HG03064 (cell line): Measurements from ENCODE around the gene ZNF692.
"Not testable (repeated sequence)": the region's sequence is repeated elsewhere in the genome, so short reads cannot be mapped to it uniquely, and the experiment has no call there.

Experiments used
- ATAC-seq: cut with Tn5 transposase; IDR thresholded peaks from one replicate; pipeline ENCODE4 v1.9.1; 2021; ENCODE audit warnings: low read depth; ENCODE audit not compliant: unreplicated experiment

The ZNF692 gene

GRCh38 chr1:248858891-248859889, at the start of gene ZNF692:
Gene ZNF692 (minus strand): TSS chr1:248859085. CDS start chr1:248858309, 776 bp downstream.
- peak; percentile 76 for ATAC-seq

DNA sequence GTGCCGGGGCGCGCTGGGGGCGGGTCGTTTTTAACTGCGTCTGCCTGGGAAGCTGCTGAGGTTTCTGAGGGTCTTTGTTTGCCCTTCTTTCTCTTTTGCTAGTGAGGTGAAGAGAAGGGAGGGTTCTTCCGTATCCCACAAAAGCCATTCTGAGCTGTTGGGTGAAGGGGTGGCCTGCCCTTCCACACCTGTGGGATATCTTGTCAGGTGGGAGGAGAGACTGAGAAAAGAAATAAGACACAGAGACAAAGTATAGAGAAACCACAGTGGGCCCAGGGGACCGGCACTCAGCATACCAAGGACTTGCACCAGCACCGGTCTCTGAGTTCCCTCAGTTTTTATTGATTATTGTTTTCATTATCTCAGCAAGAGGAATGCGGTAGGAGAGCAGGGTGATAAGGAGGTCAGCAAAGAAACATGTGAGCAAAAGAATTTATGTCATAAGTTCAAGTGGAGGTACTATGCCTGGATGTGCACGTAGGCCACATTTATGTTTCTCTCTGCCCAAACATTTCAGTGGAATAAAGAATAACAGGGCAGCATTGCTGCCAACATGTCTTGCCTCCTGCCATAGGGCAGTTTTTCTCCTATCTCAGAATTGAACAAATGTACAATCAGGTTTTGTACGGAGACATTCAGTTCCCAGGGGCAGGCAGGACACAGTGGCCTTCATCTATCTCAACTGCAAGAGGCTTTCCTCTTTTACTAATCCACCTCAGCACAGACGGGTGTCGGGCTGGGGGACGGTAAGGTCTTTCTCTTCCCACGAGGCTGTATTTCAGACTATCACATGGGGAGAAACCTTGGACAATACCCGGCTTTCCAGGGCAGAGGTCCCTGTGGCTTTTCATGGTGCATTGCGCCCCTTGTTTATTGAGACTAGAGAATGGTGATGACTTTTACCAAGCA, 48.1 kb upstream of the ZNF692 start:
- ATAC-seq, result peak; percentile 15

- peak; percentile 94 for ATAC-seq
These were observed 47.3 kb upstream of the ZNF692 start, which contains the start of gene PGBD2 for GRCh38 chr1:248906009-248906752. Gene PGBD2 (plus strand): TSS chr1:248906235. CDS start chr1:248913863, 7,628 bp downstream.

DNA sequence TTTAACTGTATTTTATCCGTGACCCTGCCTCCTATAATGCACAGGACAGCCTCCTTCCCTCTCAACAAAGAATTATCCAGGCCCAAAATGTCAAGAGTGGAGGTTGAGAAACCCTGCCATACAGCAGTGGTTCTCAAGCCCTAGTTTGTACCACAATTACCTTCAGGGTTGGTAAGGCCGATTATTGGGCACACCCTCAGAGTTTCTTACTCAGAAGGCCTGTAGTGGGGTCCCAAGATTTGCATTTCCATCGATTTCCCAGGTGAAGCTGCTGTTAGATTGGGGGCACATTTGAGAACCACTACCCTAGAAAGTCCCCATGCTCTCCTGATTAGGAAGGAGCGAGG, 46.8 kb upstream of the ZNF692 start:
- ATAC-seq, result no peak

DNA sequence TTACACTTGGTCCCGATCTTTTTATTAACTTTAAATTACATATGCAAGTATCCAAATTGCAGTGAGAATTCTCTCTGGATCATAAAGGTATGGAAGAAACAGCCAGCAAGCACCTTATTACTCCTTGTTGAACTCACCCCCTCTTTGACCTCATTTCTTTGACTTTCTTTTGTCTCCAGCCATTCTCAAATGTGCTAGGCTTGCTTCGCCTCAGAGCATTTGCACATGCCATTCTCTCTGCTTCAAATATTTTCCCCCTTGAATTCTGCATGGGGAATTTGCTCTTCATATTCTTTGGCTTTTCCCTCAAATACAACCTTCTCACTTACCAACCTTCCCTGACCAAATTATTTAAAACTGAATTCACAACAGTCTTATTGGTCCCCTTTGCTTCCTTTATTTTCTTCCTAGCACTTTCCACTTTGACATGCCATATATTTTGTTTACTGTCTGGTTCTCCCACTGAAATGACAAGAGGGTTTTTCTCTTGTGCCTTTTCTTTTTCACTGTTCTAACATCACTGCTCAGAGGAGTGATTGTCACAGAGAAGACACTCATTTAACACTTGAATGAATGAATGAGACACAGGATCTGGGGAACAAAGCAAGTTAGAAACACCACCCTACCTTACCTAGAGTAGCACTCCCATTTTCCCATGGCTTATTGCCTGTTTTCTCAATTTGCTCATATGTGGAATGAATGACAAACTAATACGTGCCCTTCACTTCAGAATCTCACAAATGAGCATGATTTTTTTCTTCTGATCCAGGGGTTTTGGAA, 45.7 kb upstream of the ZNF692 start:
- no peak for ATAC-seq

GRCh38 chr1:248901578-248901977, 42.7 kb upstream of the ZNF692 start:
- no peak for ATAC-seq

- no peak for ATAC-seq
These were observed 41.8 kb upstream of the ZNF692 start for GRCh38 chr1:248900637-248901036.

DNA sequence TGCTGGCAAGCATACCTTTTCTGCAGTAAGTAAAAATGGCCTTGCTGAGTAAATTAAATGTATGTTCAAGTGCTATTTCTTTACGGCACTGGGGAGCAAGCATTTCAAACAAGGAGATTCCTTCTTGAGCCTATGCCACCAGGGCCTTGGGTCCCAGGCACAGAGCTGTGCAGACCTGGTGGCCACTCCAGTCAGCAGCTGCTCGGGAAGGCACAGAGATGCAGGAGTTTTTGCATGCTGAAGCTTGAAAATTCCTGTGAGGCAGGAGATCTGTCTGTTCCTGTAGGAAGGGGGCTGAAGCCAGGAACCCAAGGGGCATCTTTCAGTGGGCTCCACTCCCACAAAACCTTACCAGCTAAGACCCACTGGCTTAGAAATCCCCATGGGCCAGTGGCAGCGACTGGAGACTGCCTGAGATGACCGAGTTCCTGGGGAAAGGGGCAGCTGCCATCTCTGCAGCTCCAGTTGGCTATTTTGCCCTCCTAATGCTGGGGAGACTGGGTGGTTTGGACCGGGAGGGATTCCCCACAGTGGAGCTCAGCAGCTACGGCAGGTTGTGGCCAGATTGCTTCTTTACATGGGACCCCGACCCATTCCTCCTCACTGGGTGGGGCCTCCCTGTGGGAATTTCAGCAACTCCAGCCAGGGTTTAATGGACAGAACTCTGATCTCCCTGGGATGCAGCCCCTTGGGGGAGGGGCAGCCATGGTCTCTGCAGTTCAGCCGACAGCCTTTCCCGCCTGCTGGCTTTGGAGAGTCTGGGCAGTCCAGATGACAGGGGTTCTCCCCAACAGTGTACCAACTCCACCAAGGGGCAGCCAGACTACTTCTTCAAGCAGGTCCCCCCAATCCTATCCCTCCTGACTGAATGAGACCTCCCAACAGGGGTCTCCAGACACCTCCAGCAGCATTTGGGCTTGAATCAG, 38.8 kb upstream of the ZNF692 start:
- no peak for ATAC-seq

- ATAC-seq, result no peak
These were observed 36.0 kb upstream of the ZNF692 start for GRCh38 chr1:248894837-248895236.

DNA sequence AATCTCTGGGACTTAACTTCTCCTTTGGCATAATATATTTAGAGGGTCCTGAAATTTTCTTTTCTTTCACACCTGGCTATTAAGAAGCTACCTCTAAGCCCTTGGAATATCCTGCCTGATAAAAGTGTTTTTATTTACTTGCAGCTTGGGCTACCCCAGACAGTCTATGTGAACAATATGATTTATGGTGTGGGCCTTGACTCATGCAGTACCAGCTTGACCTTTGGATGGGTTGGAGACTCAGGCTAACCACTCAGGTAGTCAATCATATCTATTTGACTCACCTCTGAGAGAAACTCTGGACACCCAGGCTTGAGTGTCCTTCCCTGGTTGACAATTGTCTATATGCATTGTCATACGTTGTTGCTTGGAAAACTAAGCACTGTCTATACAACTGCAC, 33.7 kb upstream of the ZNF692 start:
- no peak for ATAC-seq

DNA sequence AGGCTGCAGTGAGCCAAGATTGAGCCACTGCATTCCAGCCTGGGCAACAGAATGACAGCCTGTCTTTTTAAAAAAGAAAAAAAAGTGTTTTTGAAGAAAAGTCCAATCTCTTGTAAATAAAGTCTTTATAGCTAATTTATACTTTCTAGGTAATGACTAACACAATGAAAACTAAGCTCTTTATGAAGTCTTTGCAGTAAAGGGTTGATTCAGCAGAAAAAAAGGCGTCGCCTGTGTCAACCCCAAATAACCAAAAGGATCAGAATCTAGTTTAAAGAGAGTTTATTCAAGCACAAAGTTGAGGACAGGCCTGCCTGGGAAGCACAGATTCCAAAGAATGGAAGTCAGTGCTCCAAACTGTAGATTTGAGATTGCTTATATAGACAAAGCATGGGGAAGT, 32.9 kb upstream of the ZNF692 start:
- ATAC-seq, result no peak

GRCh38 chr1:248890549-248891498, 31.9 kb upstream of the ZNF692 start:
- ATAC-seq, result no peak

DNA sequence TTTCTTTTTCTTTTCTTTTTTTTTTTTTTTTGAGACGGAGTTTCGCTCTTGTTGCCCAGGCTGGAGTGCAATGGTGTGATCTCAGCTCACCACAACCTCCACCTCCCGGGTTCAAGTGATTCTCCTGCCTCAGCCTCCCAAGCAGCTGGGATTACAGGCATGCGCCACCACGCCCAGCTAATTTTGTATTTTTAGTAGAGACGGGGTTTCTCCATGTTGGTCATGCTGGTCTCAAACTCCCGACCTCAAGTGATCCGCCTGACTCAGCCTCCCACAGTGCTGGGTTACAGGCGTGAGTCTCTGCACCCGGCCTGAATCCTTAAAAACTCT, 31.0 kb upstream of the ZNF692 start:
- not testable (repeated sequence) for ATAC-seq

DNA sequence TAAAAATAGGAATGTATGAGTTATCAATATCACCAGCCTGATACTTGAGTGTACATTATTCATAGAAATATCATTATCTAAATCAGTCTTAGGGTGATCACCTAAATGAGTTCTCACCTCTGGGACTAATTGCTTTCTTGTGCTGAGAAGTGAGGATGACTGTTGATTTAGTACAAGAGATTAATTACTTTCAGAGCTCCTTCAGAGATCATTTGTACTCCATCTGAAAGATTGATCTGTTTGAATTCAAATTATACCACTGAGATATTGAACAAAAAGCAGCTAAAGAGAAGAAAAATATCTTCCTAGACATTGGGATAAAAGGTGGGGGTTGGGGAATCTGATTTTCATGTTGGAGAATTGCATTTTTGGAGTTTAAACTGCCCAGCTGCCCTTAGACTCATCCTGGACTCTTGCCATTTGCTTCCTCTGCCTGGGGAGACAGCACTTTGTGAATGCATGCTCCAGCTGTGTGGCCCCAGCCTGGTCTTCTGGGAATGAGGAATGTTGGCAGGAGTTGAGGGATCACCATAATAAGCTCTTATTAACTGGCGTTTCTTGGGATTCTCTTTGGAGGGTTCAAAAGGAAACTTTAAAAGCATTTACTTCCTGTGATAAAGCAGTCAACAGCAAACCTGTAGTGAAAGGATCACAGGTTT, 27.5 kb upstream of the ZNF692 start:
- ATAC-seq, result no peak

GRCh38 chr1:248885646-248886045, 26.8 kb upstream of the ZNF692 start:
- ATAC-seq, result no peak

DNA sequence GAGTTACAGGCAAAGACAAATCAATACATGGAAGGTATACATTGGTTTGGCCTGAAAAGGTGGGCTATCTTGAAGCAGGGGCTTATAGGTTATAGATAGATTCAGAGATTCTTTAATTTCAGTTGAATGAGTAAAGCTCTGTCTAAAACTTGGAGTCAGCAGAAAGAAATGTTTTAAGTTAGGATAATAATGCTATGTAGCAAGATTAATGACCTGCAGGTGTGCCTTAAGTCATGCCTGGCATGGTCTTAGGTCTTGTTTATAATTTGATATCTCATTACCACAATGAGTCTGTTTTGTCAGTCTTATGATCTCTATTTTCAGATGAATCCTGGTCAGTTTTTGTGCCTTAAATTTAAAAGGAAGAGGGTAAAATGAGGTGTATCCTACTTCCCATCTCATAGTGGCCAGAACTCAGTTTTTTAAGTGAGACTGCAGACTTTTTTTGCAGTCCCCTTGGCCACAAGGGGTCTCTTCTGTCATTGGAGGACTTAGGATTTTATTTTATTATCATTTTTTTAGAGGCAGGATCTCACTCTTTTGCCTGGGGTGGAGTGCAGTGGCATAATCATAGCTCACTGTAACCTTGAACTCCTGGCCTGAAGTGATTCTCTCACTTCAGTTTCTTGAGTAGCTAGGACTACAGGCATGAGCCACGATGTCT, 25.9 kb upstream of the ZNF692 start:
- ATAC-seq, result no peak

DNA sequence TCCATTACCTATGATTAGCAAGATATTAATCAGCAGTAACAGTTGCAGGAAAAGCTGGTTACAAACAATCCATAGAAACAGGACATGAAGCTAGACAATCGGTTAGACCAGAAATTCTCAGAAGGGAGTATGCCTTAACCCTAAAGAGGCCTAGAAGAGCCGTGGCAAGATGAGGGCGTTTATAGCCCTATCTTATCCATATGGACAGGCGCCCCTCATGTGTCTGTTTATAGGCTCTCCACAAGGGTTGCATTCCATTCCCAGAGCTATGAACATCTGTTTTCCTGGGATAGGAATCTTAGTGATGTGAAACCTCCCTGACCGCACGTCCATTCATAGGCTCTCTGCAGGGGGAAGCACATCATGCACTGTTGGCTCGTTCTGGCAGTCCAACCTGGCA, 23.5 kb upstream of the ZNF692 start:
- ATAC-seq, result not testable (repeated sequence)
